Activated CD4-positive, alpha-beta T cell treated with anti-CD3 and anti-CD28 coated beads, Interleukin-2, amount 50 U/mL, for 4 hours (primary cell): ENCODE data around the gene FCER1G.
A peak's percentile ranks its signal among the peaks of the same experiment; 100 is the strongest.
"Not testable (repeated sequence)": the region's sequence is repeated elsewhere in the genome, so short reads cannot be mapped to it uniquely, and the experiment has no call there.

Experiments used
- DNase-seq, 2 experiments: peaks; one replicate each; pipeline ENCODE4 v3.0.0-alpha.2; 2020

The FCER1G gene

GRCh38 chr1:161209790-161210409 is 5.2 kb upstream of the FCER1G start:
- DNase-seq = peak; percentile 64 to 65

- no peak for DNase-seq
These were observed 726 bp upstream of the FCER1G start for GRCh38 chr1:161214369-161214768.

GRCh38 chr1:161216945-161217712 is 2.0 kb downstream of the FCER1G start:
- no peak for DNase-seq

- no peak for DNase-seq
These were observed 2.7 kb downstream of the FCER1G start for GRCh38 chr1:161217831-161218230.

GRCh38 chr1:161218301-161219077 is 3.4 kb downstream of the FCER1G start:
- no peak for DNase-seq

- DNase-seq = no peak
These were observed 4.2 kb downstream of the FCER1G start for GRCh38 chr1:161219078-161219892.

GRCh38 chr1:161220002-161220401 is 4.9 kb downstream of the FCER1G start:
- no peak for DNase-seq

- DNase-seq = no peak
These were observed 7.3 kb downstream of the FCER1G start for GRCh38 chr1:161222175-161223019.

- no peak for DNase-seq
These were observed 9.0 kb downstream of the FCER1G start for GRCh38 chr1:161223805-161224694.

GRCh38 chr1:161224695-161225087 is 9.6 kb downstream of the FCER1G start:
- not testable (repeated sequence) for DNase-seq

GRCh38 chr1:161225178-161225533 is 10.1 kb downstream of the FCER1G start:
- no peak for DNase-seq

GRCh38 chr1:161225534-161226319 is 10.6 kb downstream of the FCER1G start, which contains the start of gene TOMM40L:
Gene TOMM40L, plus strand, starts transcription at chr1:161226060. Its CDS starts 430 bp downstream, at chr1:161226490.
- DNase-seq = peak; percentile 79 to 83

GRCh38 chr1:161226320-161226711 is 11.2 kb downstream of the FCER1G start:
- DNase-seq = no peak

GRCh38 chr1:161226759-161227158 is 11.7 kb downstream of the FCER1G start:
- no peak for DNase-seq

GRCh38 chr1:161227196-161227871 is 12.2 kb downstream of the FCER1G start:
- DNase-seq = peak; percentile 90 to 93

- no peak for DNase-seq
These were observed 12.9 kb downstream of the FCER1G start for GRCh38 chr1:161228032-161228431.

- no peak for DNase-seq
These were observed 14.8 kb downstream of the FCER1G start for GRCh38 chr1:161229896-161230295.

- no peak for DNase-seq
These were observed 15.7 kb downstream of the FCER1G start for GRCh38 chr1:161230762-161231161.

- no peak for DNase-seq
These were observed 18.0 kb downstream of the FCER1G start for GRCh38 chr1:161233102-161233501.
